GM23338 (cell line): ENCODE results near the gene METTL6.

Source experiments
- CREB1 ChIP-seq: fragments of 250-450 bp; sonication (Bioruptor Pico); IDR thresholded peaks from 2 replicates; pipeline ENCODE4 v1.5.0; 2020; ENCODE audit warnings: low read depth, mild to moderate bottlenecking, moderate library complexity
- EZH2 ChIP-seq: fragments of 200-600 bp; sonication (generic); IDR thresholded peaks from one replicate; pipeline ENCODE4 v1.8.0; 2017; ENCODE audit warnings: antibody characterized with exemption, mild to moderate bottlenecking, low read depth; ENCODE audit not compliant: unreplicated experiment
- EZH2phosphoT487 ChIP-seq: fragments of 200-600 bp; sonication (generic); IDR thresholded peaks from one replicate; pipeline ENCODE4 v1.8.1; 2018; ENCODE audit warnings: antibody characterized with exemption; ENCODE audit not compliant: unreplicated experiment
- JUNB ChIP-seq: IDR thresholded peaks from one replicate; pipeline ENCODE4 v1.6.1; 2016; ENCODE audit warnings: antibody characterized with exemption; ENCODE audit not compliant: unreplicated experiment
- NANOG ChIP-seq: IDR thresholded peaks from 2 replicates; pipeline ENCODE4 v1.6.1; 2016; ENCODE audit warnings: antibody characterized with exemption, borderline replicate concordance
- POLR2AphosphoS5 ChIP-seq: IDR thresholded peaks from 2 replicates; pipeline ENCODE4 v1.6.1; 2016; ENCODE audit warnings: antibody characterized with exemption, low read depth
- STAT1 ChIP-seq: IDR thresholded peaks from one replicate; pipeline ENCODE4 v1.6.1; 2016; ENCODE audit warnings: antibody characterized with exemption; ENCODE audit not compliant: unreplicated experiment
- ZNF114 ChIP-seq: fragments of 250-450 bp; sonication (Bioruptor Pico); IDR thresholded peaks from 2 replicates; pipeline ENCODE4 v1.5.0; 2020; ENCODE audit warnings: mild to moderate bottlenecking, moderate library complexity
- ZNF331 ChIP-seq: fragments of 250-450 bp; sonication (Bioruptor Pico); IDR thresholded peaks from 2 replicates; pipeline ENCODE4 v1.5.0; 2020; ENCODE audit warnings: low read depth, mild to moderate bottlenecking, moderate library complexity
- TF ChIP-seq, protein P1 (sequence below), 2 experiments: fragments of 200-600 bp in 1 of 2; sonication (generic) in 1 of 2; conservative IDR thresholded peaks; 2 replicates each; pipeline versions ENCODE4 v1.5.1 to v1.6.1; 2016 to 2017; ENCODE audit warnings: antibody characterized with exemption in 2 of 2, low read depth in 2 of 2, mild to moderate bottlenecking in 2 of 2, moderate library complexity in 1 of 2
- TF ChIP-seq, protein P2 (sequence below): IDR thresholded peaks from 2 replicates; pipeline ENCODE4 v1.6.1; 2016; ENCODE audit warnings: antibody characterized with exemption
- TF ChIP-seq, protein P3 (sequence below): IDR thresholded peaks from one replicate; pipeline ENCODE4 v1.6.1; 2018; ENCODE audit warnings: antibody characterized with exemption; ENCODE audit not compliant: unreplicated experiment

DNA sequence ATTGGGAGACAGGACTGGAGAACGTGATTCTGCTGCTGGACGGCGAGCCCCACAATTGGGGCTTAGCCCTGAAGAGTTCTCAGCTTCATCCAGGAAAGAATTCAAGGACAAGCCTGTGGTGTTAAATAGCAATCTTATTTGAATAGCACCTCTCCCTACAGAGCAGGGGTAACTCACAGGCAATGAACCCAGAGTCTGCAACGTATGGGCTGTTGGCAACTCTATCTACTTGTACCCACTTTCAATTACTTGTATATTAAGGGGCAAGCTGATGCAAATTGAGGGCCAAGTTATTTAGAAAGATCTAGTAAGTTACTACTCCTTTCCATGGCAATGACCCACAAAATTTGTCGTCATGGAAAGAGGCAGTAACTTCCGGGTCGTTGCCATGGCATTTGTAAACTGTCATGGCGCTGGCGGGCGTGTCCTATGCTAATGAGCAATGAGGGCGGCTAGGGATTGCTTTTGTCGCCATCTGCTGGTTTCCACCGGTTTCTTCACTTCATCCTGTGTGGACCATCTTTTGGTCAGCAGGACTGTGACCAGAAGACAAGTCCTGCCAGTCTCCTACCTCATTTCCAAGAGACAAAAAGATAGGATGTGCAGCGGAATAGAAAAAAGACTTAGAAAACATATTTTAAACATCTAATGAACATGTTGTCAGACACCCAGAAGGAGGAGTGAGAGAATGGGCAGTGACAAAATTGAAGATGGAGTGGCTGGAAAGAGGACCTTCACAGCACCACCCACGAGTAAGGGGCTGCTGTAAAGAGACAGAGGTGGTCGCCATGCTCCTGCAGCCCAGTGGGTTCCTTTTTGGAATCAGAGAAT is 49.2 kb downstream of the METTL6 start:
- TF ChIP-seq EZH2phosphoT487 (no peak), CREB1 (CRISPR knock-in tag) (peak; percentile 92), EZH2 (no peak), ZNF114 (CRISPR knock-in tag) (no peak), POLR2AphosphoS5 (no peak), JUNB (no peak), ZNF331 (CRISPR knock-in tag) (no peak), STAT1 (no peak), NANOG (no peak)
- TF ChIP-seq, protein P1, sequence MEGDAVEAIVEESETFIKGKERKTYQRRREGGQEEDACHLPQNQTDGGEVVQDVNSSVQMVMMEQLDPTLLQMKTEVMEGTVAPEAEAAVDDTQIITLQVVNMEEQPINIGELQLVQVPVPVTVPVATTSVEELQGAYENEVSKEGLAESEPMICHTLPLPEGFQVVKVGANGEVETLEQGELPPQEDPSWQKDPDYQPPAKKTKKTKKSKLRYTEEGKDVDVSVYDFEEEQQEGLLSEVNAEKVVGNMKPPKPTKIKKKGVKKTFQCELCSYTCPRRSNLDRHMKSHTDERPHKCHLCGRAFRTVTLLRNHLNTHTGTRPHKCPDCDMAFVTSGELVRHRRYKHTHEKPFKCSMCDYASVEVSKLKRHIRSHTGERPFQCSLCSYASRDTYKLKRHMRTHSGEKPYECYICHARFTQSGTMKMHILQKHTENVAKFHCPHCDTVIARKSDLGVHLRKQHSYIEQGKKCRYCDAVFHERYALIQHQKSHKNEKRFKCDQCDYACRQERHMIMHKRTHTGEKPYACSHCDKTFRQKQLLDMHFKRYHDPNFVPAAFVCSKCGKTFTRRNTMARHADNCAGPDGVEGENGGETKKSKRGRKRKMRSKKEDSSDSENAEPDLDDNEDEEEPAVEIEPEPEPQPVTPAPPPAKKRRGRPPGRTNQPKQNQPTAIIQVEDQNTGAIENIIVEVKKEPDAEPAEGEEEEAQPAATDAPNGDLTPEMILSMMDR (conservative IDR thresholded peaks at IDR 0.05; ENCODE audit: low read depth in 2 of 2): peak; percentile 84 to 97
- TF ChIP-seq, protein P2, sequence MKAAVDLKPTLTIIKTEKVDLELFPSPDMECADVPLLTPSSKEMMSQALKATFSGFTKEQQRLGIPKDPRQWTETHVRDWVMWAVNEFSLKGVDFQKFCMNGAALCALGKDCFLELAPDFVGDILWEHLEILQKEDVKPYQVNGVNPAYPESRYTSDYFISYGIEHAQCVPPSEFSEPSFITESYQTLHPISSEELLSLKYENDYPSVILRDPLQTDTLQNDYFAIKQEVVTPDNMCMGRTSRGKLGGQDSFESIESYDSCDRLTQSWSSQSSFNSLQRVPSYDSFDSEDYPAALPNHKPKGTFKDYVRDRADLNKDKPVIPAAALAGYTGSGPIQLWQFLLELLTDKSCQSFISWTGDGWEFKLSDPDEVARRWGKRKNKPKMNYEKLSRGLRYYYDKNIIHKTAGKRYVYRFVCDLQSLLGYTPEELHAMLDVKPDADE: peak; percentile 62; the same call in 1 of the 2 replicates
- TF ChIP-seq, protein P3, sequence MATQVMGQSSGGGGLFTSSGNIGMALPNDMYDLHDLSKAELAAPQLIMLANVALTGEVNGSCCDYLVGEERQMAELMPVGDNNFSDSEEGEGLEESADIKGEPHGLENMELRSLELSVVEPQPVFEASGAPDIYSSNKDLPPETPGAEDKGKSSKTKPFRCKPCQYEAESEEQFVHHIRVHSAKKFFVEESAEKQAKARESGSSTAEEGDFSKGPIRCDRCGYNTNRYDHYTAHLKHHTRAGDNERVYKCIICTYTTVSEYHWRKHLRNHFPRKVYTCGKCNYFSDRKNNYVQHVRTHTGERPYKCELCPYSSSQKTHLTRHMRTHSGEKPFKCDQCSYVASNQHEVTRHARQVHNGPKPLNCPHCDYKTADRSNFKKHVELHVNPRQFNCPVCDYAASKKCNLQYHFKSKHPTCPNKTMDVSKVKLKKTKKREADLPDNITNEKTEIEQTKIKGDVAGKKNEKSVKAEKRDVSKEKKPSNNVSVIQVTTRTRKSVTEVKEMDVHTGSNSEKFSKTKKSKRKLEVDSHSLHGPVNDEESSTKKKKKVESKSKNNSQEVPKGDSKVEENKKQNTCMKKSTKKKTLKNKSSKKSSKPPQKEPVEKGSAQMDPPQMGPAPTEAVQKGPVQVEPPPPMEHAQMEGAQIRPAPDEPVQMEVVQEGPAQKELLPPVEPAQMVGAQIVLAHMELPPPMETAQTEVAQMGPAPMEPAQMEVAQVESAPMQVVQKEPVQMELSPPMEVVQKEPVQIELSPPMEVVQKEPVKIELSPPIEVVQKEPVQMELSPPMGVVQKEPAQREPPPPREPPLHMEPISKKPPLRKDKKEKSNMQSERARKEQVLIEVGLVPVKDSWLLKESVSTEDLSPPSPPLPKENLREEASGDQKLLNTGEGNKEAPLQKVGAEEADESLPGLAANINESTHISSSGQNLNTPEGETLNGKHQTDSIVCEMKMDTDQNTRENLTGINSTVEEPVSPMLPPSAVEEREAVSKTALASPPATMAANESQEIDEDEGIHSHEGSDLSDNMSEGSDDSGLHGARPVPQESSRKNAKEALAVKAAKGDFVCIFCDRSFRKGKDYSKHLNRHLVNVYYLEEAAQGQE: no peak
